SK-N-MC (cell line): ENCODE results near the gene PSTPIP1.

ENCODE experiments used
- EZH2 ChIP-seq: fragments of 200-600 bp; sonication (generic); IDR thresholded peaks from one replicate; pipeline ENCODE4 v1.6.1; 2017; ENCODE audit warnings: antibody characterized with exemption
- FOXP2 ChIP-seq: optimal IDR thresholded peaks from 2 replicates; pipeline ENCODE3; 2011; ENCODE audit warnings: mild to moderate bottlenecking, moderate library complexity; ENCODE audit not compliant: insufficient read depth; ENCODE audit errors: extremely low read length, control extremely low read depth
- POLR2AphosphoS5 ChIP-seq: IDR thresholded peaks from 2 replicates; pipeline ENCODE4 v1.6.1; 2012; ENCODE audit warnings: mild to moderate bottlenecking, low read depth, low read length, borderline replicate concordance

DNA sequence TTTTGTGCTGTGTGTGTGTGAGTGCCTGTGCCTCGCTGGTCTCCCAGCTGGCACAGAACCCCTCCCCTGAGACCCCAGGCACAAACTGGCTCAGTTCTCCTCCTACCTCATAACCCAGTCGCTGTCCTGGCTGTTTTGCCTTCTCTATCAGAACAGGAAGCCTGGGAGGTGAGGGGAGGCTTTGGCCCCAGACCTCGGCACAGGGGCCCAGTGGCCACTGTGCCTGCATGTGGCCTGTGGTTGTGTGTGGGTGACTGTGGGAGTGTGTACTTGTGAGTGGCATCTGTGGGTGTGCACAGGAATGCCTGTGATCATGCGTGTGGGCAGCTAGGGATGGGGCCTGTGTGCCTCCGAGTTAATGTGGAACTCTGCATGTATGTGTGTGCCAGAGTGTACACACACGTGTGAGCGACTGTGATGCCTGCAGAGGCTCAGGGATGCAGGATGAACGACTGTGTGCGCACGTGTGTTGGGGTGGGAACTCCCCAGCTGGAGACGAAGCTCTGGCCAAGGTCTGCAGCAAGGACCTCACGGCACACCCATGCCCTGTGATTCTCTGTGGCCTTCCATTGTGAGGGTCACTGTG, 32.3 kb downstream of the PSTPIP1 start:
- TF ChIP-seq EZH2 (no peak), POLR2AphosphoS5 (no peak), FOXP2 (no peak)
